Fibroblast of peridontal ligament (primary cell): ENCODE results near the gene C12orf54.
"Not testable (repeated sequence)": the region's sequence is repeated elsewhere in the genome, so short reads cannot be mapped to it uniquely, and the experiment has no call there.

Experiments
- DNase-seq: peaks from one replicate; pipeline ENCODE4 v3.0.0-alpha.2; 2010; ENCODE audit errors: extremely low read depth

Gene C12orf54

GRCh38 chr12:48508987-48509386 lies 26.7 kb downstream of the C12orf54 start:
- no peak for DNase-seq

- no peak for DNase-seq
These were observed 27.8 kb downstream of the C12orf54 start for GRCh38 chr12:48510111-48510510.

GRCh38 chr12:48512855-48513254 lies 30.6 kb downstream of the C12orf54 start:
- no peak for DNase-seq

GRCh38 chr12:48514728-48515127 lies 32.4 kb downstream of the C12orf54 start:
- no peak for DNase-seq

- not testable (repeated sequence) for DNase-seq
These were observed 38.1 kb downstream of the C12orf54 start for GRCh38 chr12:48520381-48520780.

GRCh38 chr12:48525332-48525731 lies 43.0 kb downstream of the C12orf54 start, which contains the start of gene OR8S1:
Gene OR8S1, plus strand, starts transcription at chr12:48525632. Its CDS starts 0 bp downstream, at chr12:48525632.
- DNase-seq: no peak

- no peak for DNase-seq
These were observed 45.8 kb downstream of the C12orf54 start for GRCh38 chr12:48527891-48528670.

- no peak for DNase-seq
These were observed 50.3 kb downstream of the C12orf54 start for GRCh38 chr12:48532601-48533000.

- DNase-seq: no peak
These were observed 54.3 kb downstream of the C12orf54 start for GRCh38 chr12:48536602-48537001.

GRCh38 chr12:48542300-48542928 lies 60.1 kb downstream of the C12orf54 start:
- DNase-seq: peak; percentile 17

GRCh38 chr12:48545833-48546469 lies 63.7 kb downstream of the C12orf54 start:
- DNase-seq: no peak
